Liver (tissue), 9 donors: Measurements from ENCODE around the gene YBEY. TPM values are rescaled to one million over a fixed set of nuclear protein-coding genes. Genes with fewer than 3 reads are reported as not detected.

Source experiments
- DNase-seq: peaks from one replicate; pipeline ENCODE4 v3.0.0-alpha.2; 2017; ENCODE audit warnings: low spot score
- H3K27ac ChIP-seq, 2 donors: one replicate each; pipeline ENCODE4 v1.7.0; 2013; ENCODE audit warnings: inconsistent platforms in 2 of 2, low read length in 2 of 2, control low read depth in 1 of 2, low read depth in 1 of 2, mild to moderate bottlenecking in 1 of 2
- H3K27me3 ChIP-seq, 4 donors: one replicate each; pipeline versions ENCODE4 v1.6.1 to v1.7.0; 2013; ENCODE audit warnings: low read length in 3 of 4, inconsistent platforms in 1 of 4, mild to moderate bottlenecking in 1 of 4, moderate library complexity in 1 of 4; ENCODE audit not compliant: control insufficient read depth in 4 of 4, insufficient read depth in 4 of 4
- H3K36me3 ChIP-seq, 4 donors: one replicate each; pipeline versions ENCODE4 v1.6.1 to v1.7.0; 2013; ENCODE audit warnings: low read length in 3 of 4, mild to moderate bottlenecking in 3 of 4, low read depth in 1 of 4, moderate library complexity in 1 of 4; ENCODE audit not compliant: control insufficient read depth in 4 of 4, insufficient read depth in 3 of 4
- H3K4me1 ChIP-seq, 4 donors: one replicate each; pipeline versions ENCODE4 v1.6.1 to v1.7.0; 2013; ENCODE audit warnings: low read length in 3 of 4, mild to moderate bottlenecking in 3 of 4, moderate library complexity in 1 of 4; ENCODE audit not compliant: control insufficient read depth in 4 of 4, insufficient read depth in 4 of 4
- H3K4me3 ChIP-seq, 3 donors: one replicate each; pipeline versions ENCODE4 v1.6.1 to v1.7.0; 2013; ENCODE audit warnings: low read length in 3 of 3, control low read depth in 1 of 3, low read depth in 1 of 3, mild to moderate bottlenecking in 1 of 3
- H3K9ac ChIP-seq, 2 donors: one replicate each; pipeline ENCODE4 v1.7.0; 2013; ENCODE audit warnings: low read length in 2 of 2, mild to moderate bottlenecking in 2 of 2, moderate library complexity in 2 of 2, control low read depth in 1 of 2, low read depth in 1 of 2
- H3K9me3 ChIP-seq, 4 donors: one replicate each; pipeline versions ENCODE4 v1.6.1 to v1.7.0; 2013; ENCODE audit warnings: low read length in 3 of 4; ENCODE audit not compliant: control insufficient read depth in 4 of 4
- EGR1 ChIP-seq, 2 donors: IDR thresholded peaks; 2 replicates each; pipeline ENCODE4 v1.6.1; 2016 to 2018; ENCODE audit warnings: antibody characterized with exemption in 2 of 2, low read depth in 2 of 2
- FOXA1 ChIP-seq: IDR thresholded peaks from 2 replicates; pipeline ENCODE4 v1.6.1; 2016; ENCODE audit warnings: antibody characterized with exemption
- FOXA2 ChIP-seq: IDR thresholded peaks from 2 replicates; pipeline ENCODE4 v1.6.1; 2016; ENCODE audit warnings: antibody characterized with exemption
- GABPA ChIP-seq, 2 donors: IDR thresholded peaks in 1 of 2; conservative IDR thresholded peaks in 1 of 2; 2 replicates each; pipeline ENCODE4 v1.6.1; 2016; ENCODE audit warnings: antibody characterized with exemption in 2 of 2, mild to moderate bottlenecking in 1 of 2, moderate library complexity in 1 of 2
- HNF4A ChIP-seq, 2 donors: conservative IDR thresholded peaks; 2 replicates each; pipeline ENCODE4 v1.6.1; 2016; ENCODE audit warnings: antibody characterized with exemption in 2 of 2, mild to moderate bottlenecking in 2 of 2
- HNF4G ChIP-seq: IDR thresholded peaks from 2 replicates; pipeline ENCODE4 v1.6.1; 2016; ENCODE audit warnings: antibody characterized with exemption
- JUND ChIP-seq, 2 donors: IDR thresholded peaks; 2 replicates each; pipeline ENCODE4 v1.6.1; 2016; ENCODE audit warnings: antibody characterized with exemption in 2 of 2
- NR2F2 ChIP-seq: IDR thresholded peaks from 2 replicates; pipeline ENCODE4 v1.6.1; 2016; ENCODE audit warnings: antibody characterized with exemption
- RAD21 ChIP-seq, 2 donors: IDR thresholded peaks; 2 replicates each; pipeline ENCODE4 v1.6.1; 2016; ENCODE audit warnings: antibody characterized with exemption in 2 of 2, mild to moderate bottlenecking in 2 of 2
- RXRA ChIP-seq, 2 donors: IDR thresholded peaks; 2 replicates each; pipeline ENCODE4 v1.6.1; 2017 to 2018; ENCODE audit warnings: antibody characterized with exemption in 2 of 2, mild to moderate bottlenecking in 1 of 2
- SP1 ChIP-seq: IDR thresholded peaks from 2 replicates; pipeline ENCODE4 v1.6.1; 2018; ENCODE audit warnings: antibody characterized with exemption, mild to moderate bottlenecking
- TAF1 ChIP-seq: conservative IDR thresholded peaks from 2 replicates; pipeline ENCODE4 v1.6.1; 2016; ENCODE audit warnings: antibody characterized with exemption, mild to moderate bottlenecking
- YY1 ChIP-seq: IDR thresholded peaks from 2 replicates; pipeline ENCODE4 v1.6.1; 2016; ENCODE audit warnings: antibody characterized with exemption, mild to moderate bottlenecking
- WGBS: extraction: QIAGEN DNeasy Blood & Tissue Kit; methylation state at CpG from one replicate; pipeline ENCODE4 v1.1.7; 2013; 5-methylcytosine and 5-hydroxymethylcytosine counted together
- polyA plus RNA-seq, 2 donors: library from polyadenylated mRNA; stranded (reverse) in 1 of 2; unstranded in 1 of 2; fragments of 200-250 nt in 1 of 2; fragments of >200 nt in 1 of 2; fragmentation: Nextera tagmentation in 1 of 2; extraction: Ambion mirVana in 1 of 2; gene quantifications; one replicate each; pipeline versions ENCODE4 v1.2.1 to v1.2.3, GENCODE V29; 2013 to 2015
- total RNA-seq, 2 donors: library from RNA; depleted of rRNA; stranded (reverse); fragments of >200 nt; gene quantifications; one replicate each; pipeline ENCODE4 v1.2.3, GENCODE V29; 2014
- TF ChIP-seq, protein P1 (sequence below): IDR thresholded peaks from 2 replicates; pipeline ENCODE4 v1.6.1; 2016; ENCODE audit warnings: antibody characterized with exemption, mild to moderate bottlenecking
- TF ChIP-seq, protein P2 (sequence below): IDR thresholded peaks from 2 replicates; pipeline ENCODE4 v1.6.1; 2016; ENCODE audit warnings: antibody characterized with exemption
- TF ChIP-seq, protein P3 (sequence below): IDR thresholded peaks from 2 replicates; pipeline ENCODE4 v1.6.1; 2016; ENCODE audit warnings: antibody characterized with exemption
- TF ChIP-seq, protein P4 (sequence below): fragments of 150-350 bp; IDR thresholded peaks from 2 replicates; pipeline ENCODE4 v1.5.1; 2017; ENCODE audit warnings: improper control_type of control experiment, low read depth, low read length; ENCODE audit not compliant: missing input control
- TF ChIP-seq, protein P5 (sequence below): IDR thresholded peaks from 2 replicates; pipeline ENCODE4 v1.6.1; 2016; ENCODE audit warnings: antibody characterized with exemption
- donor health status: healthy.
- donor health status: healthy.
- donor health status: healthy.
- donor health status: healthy.
- donor health status: healthy.

Gene YBEY
- total and polyA plus RNA-seq, 4 donors: 6.3 to 11.8 (median 10.0) TPM

DNA sequence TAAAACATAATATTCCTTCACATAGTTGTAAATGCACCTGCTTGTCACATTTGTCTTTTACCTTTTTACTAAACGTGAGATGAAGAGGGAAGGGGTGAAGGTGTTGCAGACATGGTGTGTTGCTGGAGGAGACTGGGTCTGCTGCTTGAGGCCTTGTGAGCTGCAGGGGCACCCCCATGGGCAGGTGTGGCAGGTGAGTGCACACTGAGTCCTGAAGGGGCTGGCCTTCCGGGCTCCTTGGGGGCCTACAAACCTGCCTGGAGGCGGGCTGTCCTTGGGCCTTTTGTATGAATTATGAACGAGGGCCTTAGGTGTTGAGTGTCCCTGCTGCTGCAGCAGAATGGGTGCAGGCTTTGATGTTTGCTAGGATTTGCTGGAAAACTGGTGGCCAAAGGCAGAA lies 41.6 kb downstream of the YBEY start:
- peaks cover 3 to 21% (median 15%) of the 10 kb centered on the region in 4 donors for H3K4me1 ChIP-seq
- no peaks in the 10 kb centered on the region for H3K27me3 ChIP-seq
- no peak for DNase-seq
- no peak overlapping the region for H3K4me3 ChIP-seq
- no peaks in the 10 kb centered on the region for H3K9me3 ChIP-seq
- TF ChIP-seq, protein P1, sequence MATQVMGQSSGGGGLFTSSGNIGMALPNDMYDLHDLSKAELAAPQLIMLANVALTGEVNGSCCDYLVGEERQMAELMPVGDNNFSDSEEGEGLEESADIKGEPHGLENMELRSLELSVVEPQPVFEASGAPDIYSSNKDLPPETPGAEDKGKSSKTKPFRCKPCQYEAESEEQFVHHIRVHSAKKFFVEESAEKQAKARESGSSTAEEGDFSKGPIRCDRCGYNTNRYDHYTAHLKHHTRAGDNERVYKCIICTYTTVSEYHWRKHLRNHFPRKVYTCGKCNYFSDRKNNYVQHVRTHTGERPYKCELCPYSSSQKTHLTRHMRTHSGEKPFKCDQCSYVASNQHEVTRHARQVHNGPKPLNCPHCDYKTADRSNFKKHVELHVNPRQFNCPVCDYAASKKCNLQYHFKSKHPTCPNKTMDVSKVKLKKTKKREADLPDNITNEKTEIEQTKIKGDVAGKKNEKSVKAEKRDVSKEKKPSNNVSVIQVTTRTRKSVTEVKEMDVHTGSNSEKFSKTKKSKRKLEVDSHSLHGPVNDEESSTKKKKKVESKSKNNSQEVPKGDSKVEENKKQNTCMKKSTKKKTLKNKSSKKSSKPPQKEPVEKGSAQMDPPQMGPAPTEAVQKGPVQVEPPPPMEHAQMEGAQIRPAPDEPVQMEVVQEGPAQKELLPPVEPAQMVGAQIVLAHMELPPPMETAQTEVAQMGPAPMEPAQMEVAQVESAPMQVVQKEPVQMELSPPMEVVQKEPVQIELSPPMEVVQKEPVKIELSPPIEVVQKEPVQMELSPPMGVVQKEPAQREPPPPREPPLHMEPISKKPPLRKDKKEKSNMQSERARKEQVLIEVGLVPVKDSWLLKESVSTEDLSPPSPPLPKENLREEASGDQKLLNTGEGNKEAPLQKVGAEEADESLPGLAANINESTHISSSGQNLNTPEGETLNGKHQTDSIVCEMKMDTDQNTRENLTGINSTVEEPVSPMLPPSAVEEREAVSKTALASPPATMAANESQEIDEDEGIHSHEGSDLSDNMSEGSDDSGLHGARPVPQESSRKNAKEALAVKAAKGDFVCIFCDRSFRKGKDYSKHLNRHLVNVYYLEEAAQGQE: no peak
- TF ChIP-seq, protein P2, sequence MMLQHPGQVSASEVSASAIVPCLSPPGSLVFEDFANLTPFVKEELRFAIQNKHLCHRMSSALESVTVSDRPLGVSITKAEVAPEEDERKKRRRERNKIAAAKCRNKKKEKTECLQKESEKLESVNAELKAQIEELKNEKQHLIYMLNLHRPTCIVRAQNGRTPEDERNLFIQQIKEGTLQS: no peak
- no peak for TF ChIP-seq HNF4G
- WGBS: 94% methylated on average over 4 of the region's 4 CpGs
- no peak overlapping the region for H3K9ac ChIP-seq
- H3K36me3 ChIP-seq: peaks cover 2 to 8% (median 5%) of the 10 kb centered on the region in 4 donors
- H3K27ac ChIP-seq: no peak overlapping the region

DNA sequence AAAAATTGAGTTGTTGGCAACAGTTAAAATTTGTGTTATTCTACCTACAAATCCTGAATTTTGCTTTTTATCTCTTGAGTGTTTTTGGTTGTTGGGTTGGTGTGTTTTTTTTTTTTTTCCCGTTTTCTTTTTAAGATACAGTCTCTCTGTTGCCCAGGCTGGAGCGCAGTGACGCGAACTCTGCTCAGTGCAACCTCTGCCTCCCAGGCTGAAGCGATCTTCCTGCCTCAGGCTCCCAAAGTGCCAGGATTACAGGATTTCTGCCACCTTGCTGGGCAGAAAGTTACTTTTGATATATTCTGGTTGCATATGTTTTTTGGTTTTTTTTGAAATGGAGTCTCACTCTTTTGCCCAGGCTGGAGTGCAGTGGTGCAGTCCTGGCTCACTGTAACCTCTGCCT lies 42.0 kb downstream of the YBEY start:
- H3K9ac ChIP-seq: no peak overlapping the region
- TF ChIP-seq RAD21 (IDR thresholded peaks at IDR 0.05) (no peak), HNF4G (no peak), RXRA (IDR thresholded peaks at IDR 0.05) (no peak), EGR1 (IDR thresholded peaks at IDR 0.05; ENCODE audit: low read depth in 2 of 2) (no peak), FOXA1 (no peak), FOXA2 (no peak), JUND (IDR thresholded peaks at IDR 0.05) (no peak), HNF4A (conservative IDR thresholded peaks at IDR 0.05) (no peak), YY1 (no peak), GABPA (IDR thresholded peaks at IDR 0.05 in 1 of 2, conservative IDR thresholded peaks at IDR 0.05 in 1 of 2) (no peak), TAF1 (no peak), SP1 (no peak), NR2F2 (no peak)
- TF ChIP-seq, protein P3, sequence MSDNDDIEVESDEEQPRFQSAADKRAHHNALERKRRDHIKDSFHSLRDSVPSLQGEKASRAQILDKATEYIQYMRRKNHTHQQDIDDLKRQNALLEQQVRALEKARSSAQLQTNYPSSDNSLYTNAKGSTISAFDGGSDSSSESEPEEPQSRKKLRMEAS: no peak
- TF ChIP-seq, protein P1: no peak
- TF ChIP-seq, protein P2: no peak
- TF ChIP-seq, protein P4, sequence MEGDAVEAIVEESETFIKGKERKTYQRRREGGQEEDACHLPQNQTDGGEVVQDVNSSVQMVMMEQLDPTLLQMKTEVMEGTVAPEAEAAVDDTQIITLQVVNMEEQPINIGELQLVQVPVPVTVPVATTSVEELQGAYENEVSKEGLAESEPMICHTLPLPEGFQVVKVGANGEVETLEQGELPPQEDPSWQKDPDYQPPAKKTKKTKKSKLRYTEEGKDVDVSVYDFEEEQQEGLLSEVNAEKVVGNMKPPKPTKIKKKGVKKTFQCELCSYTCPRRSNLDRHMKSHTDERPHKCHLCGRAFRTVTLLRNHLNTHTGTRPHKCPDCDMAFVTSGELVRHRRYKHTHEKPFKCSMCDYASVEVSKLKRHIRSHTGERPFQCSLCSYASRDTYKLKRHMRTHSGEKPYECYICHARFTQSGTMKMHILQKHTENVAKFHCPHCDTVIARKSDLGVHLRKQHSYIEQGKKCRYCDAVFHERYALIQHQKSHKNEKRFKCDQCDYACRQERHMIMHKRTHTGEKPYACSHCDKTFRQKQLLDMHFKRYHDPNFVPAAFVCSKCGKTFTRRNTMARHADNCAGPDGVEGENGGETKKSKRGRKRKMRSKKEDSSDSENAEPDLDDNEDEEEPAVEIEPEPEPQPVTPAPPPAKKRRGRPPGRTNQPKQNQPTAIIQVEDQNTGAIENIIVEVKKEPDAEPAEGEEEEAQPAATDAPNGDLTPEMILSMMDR: no peak
- TF ChIP-seq, protein P5, sequence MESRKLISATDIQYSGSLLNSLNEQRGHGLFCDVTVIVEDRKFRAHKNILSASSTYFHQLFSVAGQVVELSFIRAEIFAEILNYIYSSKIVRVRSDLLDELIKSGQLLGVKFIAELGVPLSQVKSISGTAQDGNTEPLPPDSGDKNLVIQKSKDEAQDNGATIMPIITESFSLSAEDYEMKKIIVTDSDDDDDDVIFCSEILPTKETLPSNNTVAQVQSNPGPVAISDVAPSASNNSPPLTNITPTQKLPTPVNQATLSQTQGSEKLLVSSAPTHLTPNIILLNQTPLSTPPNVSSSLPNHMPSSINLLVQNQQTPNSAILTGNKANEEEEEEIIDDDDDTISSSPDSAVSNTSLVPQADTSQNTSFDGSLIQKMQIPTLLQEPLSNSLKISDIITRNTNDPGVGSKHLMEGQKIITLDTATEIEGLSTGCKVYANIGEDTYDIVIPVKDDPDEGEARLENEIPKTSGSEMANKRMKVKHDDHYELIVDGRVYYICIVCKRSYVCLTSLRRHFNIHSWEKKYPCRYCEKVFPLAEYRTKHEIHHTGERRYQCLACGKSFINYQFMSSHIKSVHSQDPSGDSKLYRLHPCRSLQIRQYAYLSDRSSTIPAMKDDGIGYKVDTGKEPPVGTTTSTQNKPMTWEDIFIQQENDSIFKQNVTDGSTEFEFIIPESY: no peak
- H3K4me3 ChIP-seq: no peak overlapping the region
- peaks cover under 1 to 17% (median 10%) of the 10 kb centered on the region in 4 donors for H3K4me1 ChIP-seq
- H3K36me3 ChIP-seq: peaks cover 2 to 8% (median 5%) of the 10 kb centered on the region in 4 donors
- H3K9me3 ChIP-seq: no peaks in the 10 kb centered on the region
- WGBS: 79% methylated on average over 5 of the region's 5 CpGs
- DNase-seq: no peak
- H3K27ac ChIP-seq: no peak overlapping the region
- no peaks in the 10 kb centered on the region for H3K27me3 ChIP-seq
